NK-92 treated with Interleukin-12 subunit alpha and Interleukin-12 subunit beta, amount 100 ng/mL, for 24 hours (cell line): ENCODE measurements around the gene PEX3.

Source experiments
- DNase-seq: peaks from one replicate; lab custom pipeline; 2025; lab: John Stamatoyannopoulos, UW

PEX3 gene, protein sequence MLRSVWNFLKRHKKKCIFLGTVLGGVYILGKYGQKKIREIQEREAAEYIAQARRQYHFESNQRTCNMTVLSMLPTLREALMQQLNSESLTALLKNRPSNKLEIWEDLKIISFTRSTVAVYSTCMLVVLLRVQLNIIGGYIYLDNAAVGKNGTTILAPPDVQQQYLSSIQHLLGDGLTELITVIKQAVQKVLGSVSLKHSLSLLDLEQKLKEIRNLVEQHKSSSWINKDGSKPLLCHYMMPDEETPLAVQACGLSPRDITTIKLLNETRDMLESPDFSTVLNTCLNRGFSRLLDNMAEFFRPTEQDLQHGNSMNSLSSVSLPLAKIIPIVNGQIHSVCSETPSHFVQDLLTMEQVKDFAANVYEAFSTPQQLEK

DNA sequence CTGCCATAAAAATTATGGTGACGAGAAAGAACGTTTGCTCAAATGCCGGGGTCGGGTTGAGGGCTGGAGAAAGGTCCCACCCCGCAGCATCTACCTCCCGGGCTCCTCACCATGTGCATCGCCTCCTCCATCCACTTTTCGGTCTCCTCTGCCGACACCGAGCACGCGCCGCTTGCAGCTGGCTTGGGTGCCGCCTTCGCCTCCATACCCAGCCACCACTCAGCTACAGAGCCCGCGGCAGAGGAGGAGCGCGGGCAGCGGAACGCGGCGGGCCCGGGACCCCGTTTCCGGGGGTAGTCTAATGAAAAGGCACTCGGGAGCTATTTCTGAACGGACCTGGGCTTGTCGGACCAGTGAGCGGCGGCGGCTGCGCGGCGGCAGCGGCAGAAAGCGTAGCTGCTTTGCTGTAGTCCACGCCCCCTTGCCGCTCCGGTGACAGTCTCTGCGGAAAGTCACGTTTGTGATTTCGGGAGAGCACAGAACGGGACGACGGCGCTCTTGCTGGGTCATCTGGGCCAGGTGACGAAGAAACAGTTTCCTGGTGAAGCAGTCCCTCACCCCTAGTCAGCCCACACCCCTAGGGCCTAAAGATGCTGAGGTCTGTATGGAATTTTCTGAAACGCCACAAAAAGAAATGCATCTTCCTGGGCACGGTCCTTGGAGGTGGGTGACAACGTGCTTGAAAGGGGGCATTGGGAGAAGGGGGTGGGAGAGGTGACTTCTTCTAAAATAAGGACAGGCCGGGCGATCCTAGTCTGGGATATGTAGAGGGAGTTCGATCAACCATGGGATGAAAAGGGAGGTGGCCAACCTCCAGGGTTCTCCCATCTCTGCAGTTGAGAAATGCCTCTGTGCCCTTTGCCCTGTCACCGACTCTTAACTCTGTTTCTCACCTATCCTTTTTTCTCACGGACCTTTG, at the start of gene PEX3, which contains the start of gene ADAT2:
Gene PEX3, plus strand, starts transcription at position 353 of the 919 bp plus-strand sequence. Its CDS starts 238 bp downstream, at position 591.
Gene ADAT2, minus strand, starts transcription at position 243 of the 919 bp plus-strand sequence. Its CDS starts 37 bp downstream, at position 206.
- peak; percentile 87 for DNase-seq

- no peak for DNase-seq
Measured at GRCh38 chr6:143401068-143401446, 49.5 kb upstream of the PEX3 start.

GRCh38 chr6:143401636-143402370, 48.8 kb upstream of the PEX3 start:
- no peak for DNase-seq

DNA sequence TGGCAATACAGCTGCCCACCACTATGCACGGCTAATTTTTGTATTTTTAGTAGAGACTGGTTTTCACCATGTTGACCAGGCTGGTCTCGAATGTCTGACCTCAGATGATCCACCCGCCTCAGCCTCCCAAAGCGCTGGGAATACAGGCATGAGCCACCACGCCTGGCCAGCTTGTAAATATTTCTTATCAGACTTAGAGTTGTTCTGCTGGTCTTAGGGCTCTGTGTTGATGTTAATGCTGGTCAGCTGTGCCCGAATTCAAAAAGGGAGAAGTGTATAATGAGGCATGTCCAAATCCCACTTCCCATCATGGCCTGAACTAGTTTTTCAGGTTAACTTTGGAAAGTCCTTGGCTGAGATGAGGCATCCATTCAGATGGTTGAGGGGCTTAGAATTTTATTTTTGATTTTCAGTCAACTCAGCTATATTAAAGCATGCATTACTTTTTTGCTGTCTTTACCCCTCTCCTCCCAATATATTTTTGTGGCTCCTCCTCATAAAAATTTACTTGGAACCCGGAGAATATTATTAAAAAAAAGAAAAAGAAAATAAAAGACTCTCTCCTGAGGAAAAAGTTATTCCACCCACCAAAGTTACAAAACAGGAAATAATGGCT, 47.8 kb upstream of the PEX3 start:
- DNase-seq = no peak

GRCh38 chr6:143405373-143406154, 45.0 kb upstream of the PEX3 start:
- no peak for DNase-seq

DNA sequence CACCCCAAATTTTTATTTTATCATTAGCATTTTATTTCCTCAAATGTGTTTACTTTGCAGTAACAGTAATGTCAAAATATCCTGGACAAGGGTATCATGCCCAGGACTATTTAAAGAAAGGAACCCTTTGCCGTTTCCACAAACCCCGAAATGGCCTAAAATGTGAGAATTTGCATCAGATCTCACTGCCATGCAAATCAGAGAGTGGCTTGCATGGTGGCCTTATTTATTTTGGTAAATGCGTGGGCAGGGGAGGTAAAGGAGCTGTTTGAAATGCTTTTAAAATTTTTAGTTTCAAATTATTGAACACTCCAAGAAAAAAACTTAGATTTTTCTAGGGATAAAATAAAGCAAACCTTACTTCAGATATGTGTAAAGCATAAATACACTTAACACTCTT, 43.9 kb upstream of the PEX3 start:
- DNase-seq = no peak

- no peak for DNase-seq
Measured at GRCh38 chr6:143408151-143408786, 42.3 kb upstream of the PEX3 start.

DNA sequence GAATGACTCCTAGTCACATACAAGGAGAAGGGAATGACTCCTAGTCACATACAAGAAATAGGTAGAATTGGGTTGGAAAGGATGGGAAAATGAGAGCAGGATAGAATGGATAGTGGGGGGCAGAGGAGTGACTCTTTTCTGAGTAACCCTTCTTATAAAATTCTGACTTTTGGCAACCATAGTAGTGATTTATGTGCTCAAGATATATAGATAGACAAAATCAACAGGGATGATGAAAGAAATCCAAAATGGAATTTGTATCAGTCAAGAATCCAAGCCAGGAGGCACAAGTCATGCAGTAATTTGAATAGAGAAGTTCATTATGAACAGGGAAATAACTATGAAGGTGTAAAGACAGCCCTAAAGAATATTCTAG, 41.8 kb upstream of the PEX3 start:
- DNase-seq = no peak

- no peak for DNase-seq
Measured at GRCh38 chr6:143410859-143411270, 39.7 kb upstream of the PEX3 start.

DNA sequence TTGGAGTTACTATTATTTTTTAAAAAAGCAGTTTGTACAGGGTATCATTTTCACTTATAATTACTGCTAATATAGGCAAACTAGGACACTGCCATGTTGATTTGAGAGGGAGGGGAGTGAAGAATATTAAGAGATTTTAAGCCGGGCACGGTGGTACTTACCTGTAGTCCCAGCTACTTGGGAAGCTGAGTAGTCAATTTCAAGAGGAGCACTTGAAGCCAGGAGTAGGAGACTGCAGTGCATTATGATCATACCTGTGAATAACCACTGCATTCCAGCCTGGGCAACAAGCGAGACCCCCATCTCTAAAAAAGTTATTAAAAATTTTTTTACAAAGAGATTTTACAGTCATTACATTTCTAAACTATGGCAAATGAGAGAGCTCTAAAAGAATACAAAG, 35.8 kb upstream of the PEX3 start:
- no peak for DNase-seq

DNA sequence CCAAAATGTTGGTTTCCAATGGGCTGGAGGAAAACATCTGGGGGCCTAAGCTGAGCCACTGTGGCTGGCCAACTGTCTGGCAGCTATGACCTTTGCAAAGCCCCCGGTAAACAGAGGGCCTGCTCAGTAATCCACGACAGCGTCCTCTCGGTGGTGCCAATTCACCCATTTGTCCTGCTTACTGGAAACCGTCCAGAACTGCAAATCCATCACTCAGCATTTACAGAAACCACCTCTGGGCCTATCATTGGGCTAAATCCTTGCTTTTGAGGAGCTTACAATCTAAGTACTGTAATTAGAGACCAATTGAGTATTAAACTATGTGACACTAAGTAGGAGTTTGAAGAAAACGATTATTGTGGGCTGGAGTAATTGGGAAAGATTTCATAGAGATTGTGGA, 31.1 kb upstream of the PEX3 start:
- DNase-seq = no peak

GRCh38 chr6:143426026-143426425, 24.6 kb upstream of the PEX3 start:
- DNase-seq = no peak

- DNase-seq = peak; percentile 56
Measured at GRCh38 chr6:143427109-143427817, 23.3 kb upstream of the PEX3 start.

- no peak for DNase-seq
Measured at GRCh38 chr6:143429970-143430369, 20.6 kb upstream of the PEX3 start.

DNA sequence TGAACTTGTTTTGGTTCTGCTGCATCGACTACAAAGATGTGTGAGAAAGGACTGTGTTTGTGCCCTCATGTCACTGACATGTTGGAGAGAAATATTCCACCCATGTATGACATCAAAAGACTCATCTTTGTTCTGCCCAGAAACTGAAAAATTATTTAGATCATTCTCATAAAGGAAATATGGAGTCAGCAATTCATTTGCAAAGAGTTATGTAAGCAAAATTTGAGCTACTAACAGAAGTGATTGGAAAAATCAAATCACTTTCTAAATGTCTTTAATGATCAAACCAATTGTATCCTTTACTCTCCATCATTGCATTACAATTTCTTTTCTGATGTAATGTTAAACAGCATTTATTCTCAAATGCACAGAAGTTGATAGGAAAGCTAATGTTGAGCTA, 19.4 kb upstream of the PEX3 start:
- no peak for DNase-seq

DNA sequence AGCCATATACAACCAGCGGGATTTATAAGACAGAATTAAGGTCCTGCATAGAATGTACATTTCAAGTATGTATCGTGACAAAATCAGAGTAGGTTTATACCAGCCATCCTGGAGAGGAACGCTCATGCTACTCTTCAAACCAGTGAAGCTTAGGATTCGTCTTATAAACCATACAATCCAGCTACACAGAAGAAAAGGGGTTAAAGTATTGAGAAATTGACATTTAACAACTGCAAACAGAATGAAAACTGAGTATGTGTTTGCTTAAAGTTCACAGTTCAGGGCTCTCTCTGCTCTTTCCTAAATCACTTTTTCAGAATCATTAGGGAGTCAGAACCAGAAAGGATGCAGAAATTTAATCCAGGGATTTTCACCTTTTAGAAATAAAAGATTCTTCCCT, 18.0 kb upstream of the PEX3 start:
- DNase-seq = no peak

DNA sequence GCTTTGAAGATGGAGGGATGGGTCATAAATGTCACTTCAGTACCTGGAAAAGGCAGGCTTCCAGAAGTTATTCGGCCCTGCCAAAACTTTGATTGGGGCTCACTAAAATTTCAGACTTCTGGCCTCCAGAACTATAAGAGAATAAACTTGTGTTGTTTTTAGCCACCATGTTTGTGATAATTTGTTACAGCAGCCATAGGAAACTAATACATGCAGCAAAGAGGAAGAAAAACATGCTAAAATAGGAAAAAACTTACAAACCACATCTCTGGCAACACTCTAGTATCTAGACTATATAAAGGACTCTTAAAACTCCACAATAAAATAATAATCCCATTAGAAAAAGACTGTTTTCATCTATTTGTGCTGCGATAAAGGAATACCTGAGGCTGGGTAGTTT, 9.6 kb upstream of the PEX3 start:
- no peak for DNase-seq

- no peak for DNase-seq
Measured at GRCh38 chr6:143441680-143442545, 8.7 kb upstream of the PEX3 start.

- DNase-seq = no peak
Measured at GRCh38 chr6:143443096-143443495, 7.5 kb upstream of the PEX3 start.
